ENCODE data around the gene COX8A. TPM values are rescaled to one million over a fixed set of nuclear protein-coding genes. Genes with fewer than 3 reads are reported as not detected.

The COX8A gene
- total RNA-seq, 4 donors from 2014 or later: 41.0 to 359 (median 139) TPM

- no peaks in the 10 kb centered on the region for H3K27me3 ChIP-seq
- peak overlapping the region in 1 of 2 donors; percentile 9 for H3K27ac ChIP-seq
- intact Hi-C loops (cut with DNase I; ENCODE audit: low total_unique reads): loop anchor here (5.0 kb wide), 1 partner anchor 148 kb away; no protein-coding TSS in a partner anchor
- H3K9me3 ChIP-seq: no peaks in the 10 kb centered on the region
- H3K36me3 ChIP-seq: no peaks in the 10 kb centered on the region
- H3K4me3 ChIP-seq: no peak overlapping the region
- no peak for DNase-seq
- TF ChIP-seq POLR2A (IDR thresholded peaks at IDR 0.05): no peak
- TF ChIP-seq CTCF (IDR thresholded peaks at IDR 0.05): no peak
- peaks cover 0 to 20% of the 10 kb centered on the region in 2 donors for H3K4me1 ChIP-seq
These were observed 29.6 kb downstream of the COX8A start for GRCh38 chr11:64003807-64004589.

GRCh38 chr11:64004590-64004984 is 30.2 kb downstream of the COX8A start:
- no peaks in the 10 kb centered on the region for H3K36me3 ChIP-seq
- H3K27me3 ChIP-seq: no peaks in the 10 kb centered on the region
- no peak for DNase-seq
- no peak overlapping the region for H3K27ac ChIP-seq
- H3K4me1 ChIP-seq: peaks cover 0 to 17% of the 10 kb centered on the region in 2 donors
- TF ChIP-seq CTCF (IDR thresholded peaks at IDR 0.05): no peak
- TF ChIP-seq POLR2A (IDR thresholded peaks at IDR 0.05): no peak
- H3K4me3 ChIP-seq: no peak overlapping the region
- intact Hi-C loops (cut with DNase I; ENCODE audit: low total_unique reads): loop anchor here (5.0 kb wide), 1 partner anchor 148 kb away; no protein-coding TSS in a partner anchor
- no peaks in the 10 kb centered on the region for H3K9me3 ChIP-seq

- no peaks in the 10 kb centered on the region for H3K36me3 ChIP-seq
- DNase-seq: no peak
- no peaks in the 10 kb centered on the region for H3K27me3 ChIP-seq
- intact Hi-C loops (cut with DNase I; ENCODE audit: low total_unique reads): no loop called here
- H3K4me3 ChIP-seq: no peak overlapping the region
- peaks cover 0 to 6% of the 10 kb centered on the region in 2 donors for H3K4me1 ChIP-seq
- no peaks in the 10 kb centered on the region for H3K9me3 ChIP-seq
- H3K27ac ChIP-seq: no peak overlapping the region
- TF ChIP-seq POLR2A (IDR thresholded peaks at IDR 0.05): no peak
- TF ChIP-seq CTCF (IDR thresholded peaks at IDR 0.05): no peak
These were observed 31.3 kb downstream of the COX8A start for GRCh38 chr11:64005691-64006090.

- TF ChIP-seq POLR2A (IDR thresholded peaks at IDR 0.05) (no peak), CTCF (IDR thresholded peaks at IDR 0.05) (no peak)
- peaks cover 0 to 4% of the 10 kb centered on the region in 2 donors for H3K4me1 ChIP-seq
- H3K4me3 ChIP-seq: no peak overlapping the region
- intact Hi-C loops (cut with DNase I; ENCODE audit: low total_unique reads): no loop called here
- no peak overlapping the region for H3K27ac ChIP-seq
- no peak for DNase-seq
- H3K27me3 ChIP-seq: no peaks in the 10 kb centered on the region
- no peaks in the 10 kb centered on the region for H3K36me3 ChIP-seq
- H3K9me3 ChIP-seq: no peaks in the 10 kb centered on the region
These were observed 32.0 kb downstream of the COX8A start for GRCh38 chr11:64006398-64006797.

- peak overlapping the region; percentile 12 to 34 for H3K4me3 ChIP-seq
- intact Hi-C loops (cut with DNase I; ENCODE audit: low total_unique reads): no loop called here
- no peaks in the 10 kb centered on the region for H3K27me3 ChIP-seq
- TF ChIP-seq CTCF (IDR thresholded peaks at IDR 0.05) (no peak), POLR2A (IDR thresholded peaks at IDR 0.05) (no peak)
- no peaks in the 10 kb centered on the region for H3K9me3 ChIP-seq
- DNase-seq: peak; percentile 32 to 36
- H3K4me1 ChIP-seq: peaks cover 0 to 4% of the 10 kb centered on the region in 2 donors
- peak overlapping the region; percentile 12 to 61 for H3K27ac ChIP-seq
- H3K36me3 ChIP-seq: no peaks in the 10 kb centered on the region
These were observed 32.8 kb downstream of the COX8A start for GRCh38 chr11:64007160-64007628.

Measured in uterus (tissue), 4 donors.